HG02798 (cell line): Measurements from ENCODE around the gene GAA.
"Not testable (repeated sequence)": the region's sequence is repeated elsewhere in the genome, so short reads cannot be mapped to it uniquely, and the experiment has no call there.

Source experiments
- ATAC-seq: cut with Tn5 transposase; IDR thresholded peaks from one replicate; pipeline ENCODE4 v1.9.1; 2021; ENCODE audit warnings: mild to moderate bottlenecking; ENCODE audit not compliant: unreplicated experiment, poor library complexity

Gene GAA

DNA sequence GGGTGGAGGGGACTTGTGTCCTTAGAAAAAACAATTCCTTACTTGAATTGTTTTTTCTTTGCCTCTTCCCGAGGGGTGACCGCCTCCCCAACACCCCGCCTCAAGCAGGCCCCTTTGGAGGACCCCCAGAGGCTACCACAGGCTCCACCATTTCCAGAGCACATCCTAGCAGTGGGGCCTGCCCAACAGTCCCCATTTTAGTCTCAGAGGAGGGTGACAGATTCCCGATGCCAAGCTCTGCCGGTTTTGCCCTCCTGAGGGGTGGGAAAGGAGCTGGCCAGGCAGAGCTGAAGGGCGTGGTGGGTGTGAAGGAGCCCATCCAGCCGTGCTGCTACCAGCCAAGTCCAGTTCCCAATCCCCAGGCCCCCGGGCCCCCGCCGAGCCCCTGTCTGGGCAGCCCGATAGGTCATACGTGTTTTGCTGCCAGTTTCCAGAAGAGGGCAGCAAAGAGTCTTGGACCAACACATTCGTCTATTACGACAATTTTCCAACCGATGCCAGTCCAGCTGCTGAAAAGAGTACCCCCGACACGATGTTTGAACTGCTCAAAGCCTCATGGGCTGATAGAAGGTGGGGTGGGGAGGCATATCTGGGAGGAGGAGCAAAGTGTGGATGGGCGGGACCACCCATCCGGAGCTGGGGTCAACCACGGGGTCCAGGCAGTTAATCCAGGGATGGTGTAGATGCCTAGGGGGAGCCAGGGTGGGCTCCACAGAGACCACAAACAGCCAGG is 18.8 kb upstream of the GAA start:
- no peak for ATAC-seq

DNA sequence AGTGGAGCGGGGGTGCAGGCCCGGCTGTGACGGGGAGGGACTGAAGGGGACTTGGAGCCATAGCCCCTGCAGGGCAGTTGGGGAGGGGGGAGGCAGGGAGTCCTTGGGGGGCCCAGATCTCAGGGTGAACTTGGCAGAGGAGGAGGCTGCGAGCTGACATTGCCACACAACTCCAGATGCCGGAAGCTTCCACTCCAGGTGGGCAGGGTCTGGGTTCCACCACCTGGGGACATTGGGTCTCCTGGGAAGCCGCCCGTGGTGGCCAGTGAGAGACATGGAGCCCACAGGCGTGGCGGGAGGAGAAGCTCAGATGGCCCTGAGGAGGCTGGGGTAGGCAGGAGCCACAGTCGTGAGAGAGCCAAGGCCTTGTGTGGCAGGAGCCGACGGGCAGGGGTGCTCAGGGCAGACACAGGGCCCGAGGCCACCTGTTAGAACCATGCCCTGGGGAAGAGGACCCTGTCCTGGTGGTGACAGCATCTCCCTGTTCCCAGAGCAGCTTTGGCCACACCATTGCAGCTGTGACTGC is 18.2 kb upstream of the GAA start:
- ATAC-seq, result no peak

DNA sequence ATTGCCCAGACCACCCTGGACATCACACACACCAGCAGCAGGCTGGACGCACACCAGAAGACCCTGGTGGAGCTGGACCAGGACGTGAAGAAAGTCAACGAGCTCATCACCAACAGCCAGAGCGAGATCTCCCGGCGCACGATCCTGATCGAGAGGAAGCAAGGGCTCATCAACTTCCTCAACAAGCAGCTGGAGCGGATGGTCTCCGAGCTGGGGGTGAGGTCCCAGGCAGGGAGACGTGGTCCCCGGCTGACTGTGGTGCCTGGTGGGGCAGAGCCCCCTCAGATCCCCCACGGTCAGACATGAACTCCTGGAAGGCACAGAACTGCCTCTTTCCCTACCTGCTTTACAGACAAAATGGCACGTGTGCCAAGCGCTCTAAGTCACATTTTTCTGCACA is 16.6 kb upstream of the GAA start:
- ATAC-seq, result no peak

DNA sequence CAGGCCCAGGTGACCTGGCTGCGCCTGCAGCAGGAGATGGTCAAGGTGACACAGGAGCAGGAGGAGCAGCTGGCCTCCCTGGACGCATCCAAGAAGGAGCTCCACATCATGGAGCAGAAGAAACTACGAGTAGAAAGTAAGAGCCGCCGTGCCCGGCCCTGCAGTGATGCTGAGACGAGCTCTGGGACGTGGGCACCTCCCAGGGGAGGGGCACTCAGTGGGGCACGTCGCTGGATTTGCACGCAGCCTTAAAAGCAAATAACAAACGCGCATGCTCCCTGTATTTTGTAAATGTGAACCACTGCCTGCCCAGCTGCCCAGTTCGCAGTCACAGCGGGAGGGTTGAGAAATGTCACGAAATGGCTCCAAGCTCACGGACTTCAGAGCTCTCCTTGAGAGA is 15.3 kb upstream of the GAA start:
- no peak for ATAC-seq

DNA sequence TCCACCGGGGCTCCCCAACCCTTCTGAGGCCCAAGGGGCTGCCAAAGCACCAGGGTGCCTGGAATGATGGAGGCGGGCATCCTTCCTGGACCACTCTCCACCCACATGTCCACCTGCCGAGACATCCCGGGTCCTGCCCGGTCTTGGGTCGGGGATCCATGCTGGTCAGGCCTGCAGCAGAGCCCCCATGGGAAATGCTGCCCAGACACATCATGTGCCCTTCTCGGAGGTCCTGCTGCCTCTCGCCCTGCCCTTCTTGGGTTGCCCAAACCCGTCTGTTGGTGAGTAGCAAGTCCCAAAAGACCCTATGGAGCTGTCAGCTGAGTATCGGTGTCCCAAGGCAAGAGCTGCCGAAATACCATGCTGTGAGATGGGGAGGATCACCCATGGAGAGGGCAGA is 14.8 kb upstream of the GAA start:
- no peak for ATAC-seq

DNA sequence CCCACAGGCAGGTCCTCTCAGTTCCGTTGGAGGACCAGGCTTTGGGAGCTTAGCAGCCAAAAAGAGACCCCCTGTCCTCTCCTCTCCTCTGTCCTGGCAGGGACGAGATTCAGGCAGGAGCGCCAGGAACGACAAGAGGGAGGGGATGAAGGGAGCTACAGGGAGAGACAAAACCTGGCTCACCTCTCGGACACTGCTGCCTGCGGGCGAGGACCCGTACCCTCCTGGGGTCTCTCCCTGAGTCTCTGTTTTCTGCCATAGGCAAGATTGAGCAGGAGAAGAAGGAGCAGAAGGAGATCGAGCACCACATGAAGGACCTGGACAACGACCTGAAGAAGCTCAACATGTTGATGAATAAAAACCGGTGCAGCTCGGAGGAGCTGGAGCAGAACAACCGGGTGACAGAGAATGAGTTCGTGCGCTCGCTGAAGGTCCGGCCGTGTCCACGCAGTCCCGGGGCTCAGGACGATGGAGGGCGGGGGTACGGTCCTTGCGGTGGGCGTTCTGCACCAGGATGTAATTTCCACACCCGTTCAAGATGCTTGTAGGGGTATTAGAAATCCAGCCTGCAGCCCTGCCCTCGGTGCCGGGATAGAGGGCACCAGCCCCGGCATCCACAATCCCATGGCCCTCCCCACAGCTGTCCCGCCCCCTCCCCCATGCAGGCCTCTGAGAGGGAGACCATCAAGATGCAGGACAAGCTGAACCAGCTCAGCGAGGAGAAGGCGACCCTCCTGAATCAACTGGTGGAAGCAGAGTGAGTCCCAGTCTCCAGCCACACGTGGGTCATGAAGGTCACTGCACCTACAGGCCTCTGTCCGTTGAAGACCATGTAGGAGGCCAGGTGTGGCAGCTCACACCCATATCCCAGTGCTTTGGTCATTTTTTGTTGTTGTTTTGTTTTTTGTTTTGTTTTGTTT is 13.8 kb upstream of the GAA start:
- no peak for ATAC-seq

DNA sequence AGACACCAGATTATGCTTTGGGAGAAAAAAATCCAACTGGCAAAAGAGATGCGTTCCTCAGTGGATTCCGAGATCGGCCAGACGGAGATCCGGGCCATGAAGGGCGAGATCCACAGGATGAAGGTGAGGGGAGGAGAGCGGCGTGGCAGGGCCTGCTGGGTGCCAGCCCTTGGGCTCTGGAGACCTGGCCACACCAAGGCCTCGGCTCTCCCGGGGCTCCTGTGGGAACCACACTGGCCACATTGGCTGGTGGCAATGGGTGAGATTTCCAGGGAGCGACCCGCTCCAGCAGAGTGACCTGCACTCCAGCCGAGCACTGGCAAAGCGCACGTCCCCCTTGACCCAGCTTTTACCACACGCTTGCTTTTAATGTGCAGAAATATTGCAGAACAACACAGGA is 11.6 kb upstream of the GAA start:
- ATAC-seq, result no peak

DNA sequence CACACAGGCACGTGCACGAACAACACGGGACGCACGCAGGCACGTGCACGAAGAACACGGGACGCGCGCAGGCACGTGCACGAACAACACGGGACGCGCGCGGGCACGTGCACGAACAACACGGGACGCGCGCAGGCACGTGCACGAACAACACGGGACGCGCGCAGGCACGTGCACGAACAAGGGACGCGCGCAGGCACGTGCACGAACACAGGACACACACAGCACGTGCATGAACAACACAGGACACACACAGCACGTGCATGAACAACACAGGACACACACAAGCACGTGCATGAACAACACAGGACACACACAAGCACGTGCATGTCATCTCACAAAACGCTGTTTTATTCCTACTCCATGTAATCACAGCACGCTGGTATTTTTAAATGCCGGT is 11.2 kb upstream of the GAA start:
- not testable (repeated sequence) for ATAC-seq

DNA sequence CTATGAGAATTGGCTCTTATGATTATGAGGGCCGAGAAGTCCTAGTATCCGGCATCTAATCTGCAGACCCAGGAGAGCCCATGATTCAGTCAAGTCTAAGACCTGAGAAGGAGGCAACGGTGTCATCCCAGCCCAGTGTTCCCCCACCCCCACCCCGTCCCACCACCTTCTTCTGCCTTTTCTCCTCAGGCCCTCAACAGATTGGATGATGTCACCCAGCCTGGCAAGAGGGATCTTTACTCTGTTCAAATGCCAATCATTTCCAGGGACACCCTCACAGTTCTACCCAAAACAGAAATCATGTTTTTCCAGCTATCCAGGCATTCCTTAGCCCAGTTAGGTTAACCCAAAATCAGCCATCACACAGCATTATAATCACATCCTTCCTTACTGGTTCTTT is 10.0 kb upstream of the GAA start:
- no peak for ATAC-seq

GRCh38 chr17:80092959-80093358 is 8.4 kb upstream of the GAA start:
- no peak for ATAC-seq

DNA sequence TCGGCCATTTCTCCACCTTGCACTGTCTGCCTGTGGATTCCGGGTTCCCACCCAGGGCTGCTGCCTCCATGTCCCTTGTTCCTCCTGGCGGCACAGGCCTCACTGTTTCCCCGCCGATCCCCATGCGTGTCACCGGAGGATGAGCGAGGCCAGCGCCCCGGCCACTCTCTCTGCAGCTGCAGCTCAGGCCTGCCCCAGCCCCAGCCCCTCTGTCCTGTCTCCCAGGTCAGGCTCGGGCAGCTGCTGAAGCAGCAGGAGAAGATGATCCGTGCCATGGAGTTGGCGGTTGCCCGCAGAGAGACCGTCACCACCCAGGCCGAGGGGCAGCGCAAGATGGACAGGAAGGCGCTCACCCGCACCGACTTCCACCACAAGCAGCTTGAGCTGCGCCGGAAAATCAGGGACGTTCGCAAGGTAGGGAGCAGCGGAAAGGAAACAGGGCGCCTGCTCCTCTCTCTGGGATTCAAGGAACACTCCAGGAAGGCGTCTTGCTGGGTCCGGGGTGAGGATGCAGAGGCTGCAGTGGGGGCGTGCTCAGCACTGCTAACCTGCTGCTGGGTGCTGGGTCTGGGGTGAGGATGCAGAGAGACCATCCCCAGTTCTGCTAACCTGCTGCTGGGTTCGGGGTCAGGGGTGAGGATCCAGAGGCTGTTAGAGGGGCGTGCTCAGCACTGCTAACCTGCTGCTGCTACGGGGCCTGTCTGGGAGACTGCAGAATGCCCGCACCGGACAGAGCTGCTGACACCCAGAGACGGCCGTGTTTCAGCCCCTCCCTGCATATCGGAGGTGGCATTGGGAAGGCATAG is 6.1 kb upstream of the GAA start:
- no peak for ATAC-seq

- ATAC-seq, result no peak
Measured at GRCh38 chr17:80095844-80096475, 5.4 kb upstream of the GAA start.

DNA sequence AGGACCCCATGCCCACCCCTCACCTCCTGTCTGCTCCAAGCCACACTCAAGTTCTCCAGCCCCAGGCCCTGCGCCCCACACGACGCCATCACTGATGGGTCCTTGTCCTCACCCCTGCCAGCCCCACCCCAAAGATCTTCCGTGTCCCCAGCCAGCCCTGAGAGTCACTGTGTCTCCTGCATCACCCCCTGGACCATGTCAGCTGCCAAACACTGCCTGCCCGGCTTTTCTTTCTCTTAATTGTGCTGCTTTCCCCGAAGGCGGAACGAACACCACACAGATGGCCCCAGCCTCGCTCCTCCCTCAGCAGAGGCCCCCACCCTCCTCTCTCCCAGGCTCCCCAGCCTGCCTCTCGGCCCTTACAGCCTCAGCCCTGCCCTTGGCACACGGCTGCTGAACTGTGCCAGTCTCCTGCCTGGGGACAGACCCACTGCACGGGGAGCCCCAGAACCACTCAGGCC is 4.8 kb upstream of the GAA start:
- ATAC-seq, result no peak

DNA sequence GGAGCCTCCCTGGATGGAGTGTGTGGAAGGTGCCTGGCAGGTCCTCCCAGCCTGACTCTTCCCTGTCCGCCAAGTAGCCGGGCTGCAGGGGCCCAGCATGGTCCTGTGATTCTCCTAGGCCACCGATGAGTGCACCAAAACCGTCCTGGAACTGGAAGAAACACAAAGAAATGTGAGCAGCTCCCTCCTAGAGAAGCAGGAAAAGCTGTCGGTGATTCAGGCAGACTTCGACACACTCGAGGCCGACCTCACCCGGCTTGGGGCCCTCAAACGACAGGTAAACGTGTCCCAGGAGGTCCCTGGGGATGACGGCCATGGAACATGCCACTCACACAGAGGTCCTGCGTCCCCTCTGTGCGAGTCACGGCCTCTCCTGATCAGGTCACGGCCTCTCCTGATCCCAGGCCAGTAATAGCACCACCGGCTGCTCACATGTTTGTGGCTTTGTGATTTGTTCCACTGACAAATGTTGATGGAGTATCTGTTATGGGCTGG is 4.2 kb upstream of the GAA start:
- ATAC-seq, result no peak

DNA sequence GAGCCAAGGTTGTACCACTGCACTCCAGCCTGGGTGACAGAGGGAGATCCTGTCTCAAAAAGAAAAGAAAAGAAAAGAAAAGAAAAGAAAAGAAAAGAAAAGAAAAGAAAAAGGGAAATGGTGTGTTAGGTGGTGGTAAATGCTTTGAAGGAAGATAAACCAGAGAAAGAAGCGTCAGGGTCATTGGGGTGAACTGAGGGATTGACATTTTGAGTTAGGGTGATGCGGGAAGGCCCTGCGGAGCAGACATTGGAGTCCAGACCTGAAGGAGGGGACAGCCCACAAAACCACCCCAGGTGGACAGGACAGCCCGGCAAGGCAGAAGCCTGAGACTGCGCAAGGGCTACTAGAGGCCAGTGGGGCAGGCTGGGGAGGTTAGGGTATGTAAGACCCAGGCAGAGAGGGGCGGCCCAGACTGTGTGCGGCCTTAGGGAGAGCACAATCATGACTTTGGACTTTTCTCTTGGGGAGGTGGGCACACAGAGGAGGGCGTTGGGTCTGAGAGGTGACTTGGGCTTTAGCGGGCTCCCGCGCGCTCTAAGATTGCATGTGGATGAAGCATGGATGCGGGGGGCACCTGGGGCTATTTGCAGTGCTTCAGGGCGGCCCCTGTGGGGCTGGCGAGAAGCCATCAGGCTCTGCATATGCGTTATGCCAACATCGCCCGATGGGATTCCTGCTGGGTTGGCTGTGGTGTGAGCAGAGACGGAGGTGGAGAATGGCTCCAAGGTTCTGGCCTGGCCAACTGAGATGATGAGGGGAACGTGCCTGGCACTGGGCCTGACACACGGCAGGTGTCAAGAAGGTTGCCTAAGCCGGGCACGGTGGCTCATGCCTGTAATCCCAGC is 3.3 kb upstream of the GAA start:
- no peak for ATAC-seq

- ATAC-seq, result no peak
Measured at GRCh38 chr17:80099291-80100034, 1.9 kb upstream of the GAA start.

DNA sequence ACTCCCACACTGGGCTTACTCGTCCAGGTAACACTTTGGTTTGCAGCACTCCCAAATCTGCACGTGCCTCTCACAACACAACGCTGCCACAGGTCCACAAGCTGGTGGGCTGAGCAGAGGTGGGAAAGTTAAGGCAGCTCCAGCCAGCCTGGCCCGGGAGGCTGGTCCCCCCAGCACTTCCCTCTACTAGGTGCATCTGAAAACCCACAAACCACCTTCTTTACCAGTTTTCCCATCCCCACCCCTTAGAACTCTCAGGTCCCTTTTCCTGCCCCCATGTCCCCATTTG is 1.4 kb upstream of the GAA start:
- ATAC-seq, result no peak

DNA sequence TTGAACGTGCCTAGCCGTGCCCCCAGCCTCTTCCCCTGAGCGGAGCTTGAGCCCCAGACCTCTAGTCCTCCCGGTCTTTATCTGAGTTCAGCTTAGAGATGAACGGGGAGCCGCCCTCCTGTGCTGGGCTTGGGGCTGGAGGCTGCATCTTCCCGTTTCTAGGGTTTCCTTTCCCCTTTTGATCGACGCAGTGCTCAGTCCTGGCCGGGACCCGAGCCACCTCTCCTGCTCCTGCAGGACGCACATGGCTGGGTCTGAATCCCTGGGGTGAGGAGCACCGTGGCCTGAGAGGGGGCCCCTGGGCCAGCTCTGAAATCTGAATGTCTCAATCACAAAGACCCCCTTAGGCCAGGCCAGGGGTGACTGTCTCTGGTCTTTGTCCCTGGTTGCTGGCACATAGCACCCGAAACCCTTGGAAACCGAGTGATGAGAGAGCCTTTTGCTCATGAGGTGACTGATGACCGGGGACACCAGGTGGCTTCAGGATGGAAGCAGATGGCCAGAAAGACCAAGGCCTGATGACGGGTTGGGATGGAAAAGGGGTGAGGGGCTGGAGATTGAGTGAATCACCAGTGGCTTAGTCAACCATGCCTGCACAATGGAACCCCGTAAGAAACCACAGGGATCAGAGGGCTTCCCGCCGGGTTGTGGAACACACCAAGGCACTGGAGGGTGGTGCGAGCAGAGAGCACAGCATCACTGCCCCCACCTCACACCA is 724 bp downstream of the GAA start:
- peak; percentile 15 for ATAC-seq
